A673 (cell line): Measurements from ENCODE around the gene TBX21. TPM values are rescaled to one million over a fixed set of nuclear protein-coding genes. Genes with fewer than 3 reads are reported as not detected.

Experiments
- BruUV-seq: library from RNA; stranded (reverse); fragments of 400-500 nt; replicated peaks from 2 replicates; lab custom pipeline; 2021; lab: Mats Ljungman, UMichigan
- CTCF ChIA-PET: fragments of 300-600 bp; sonication (Branson Sonifier 250); formaldehyde crosslinking; loops from one replicate; lab custom pipeline; 2022; ENCODE audit warnings: antibody characterized with exemption; lab: Charles Lee
- POLR2A ChIA-PET: fragments of 300-600 bp; sonication (Branson Sonifier 250); formaldehyde crosslinking; loops from one replicate; lab custom pipeline; 2022; ENCODE audit warnings: antibody characterized with exemption; ENCODE audit not compliant: low non-redundant PET; lab: Charles Lee
- DNase-seq: peaks from one replicate; pipeline ENCODE4 v3.0.0-alpha.2; 2015; ENCODE audit warnings: low spot score
- H3K27ac ChIP-seq: fragments of 200-600 bp; sonication (generic); 2 replicates; pipeline ENCODE4 v1.5.1; 2016; ENCODE audit warnings: mixed run types, low read depth, mild to moderate bottlenecking, mixed read lengths, antibody characterized with exemption, low read length; ENCODE audit not compliant: poor library complexity, severe bottlenecking
- H3K27me3 ChIP-seq: fragments of 200-600 bp; sonication (generic); replicated peaks from 2 replicates; pipeline ENCODE4 v1.6.1; 2017; ENCODE audit warnings: mixed run types, low read depth, mild to moderate bottlenecking, mixed read lengths, antibody characterized with exemption, low read length; ENCODE audit not compliant: insufficient read depth, poor library complexity
- H3K36me3 ChIP-seq: fragments of 200-600 bp; sonication (generic); 2 replicates; pipeline ENCODE4 v1.6.1; 2016; ENCODE audit warnings: mixed run types, mild to moderate bottlenecking, mixed read lengths, antibody characterized with exemption, low read length; ENCODE audit not compliant: insufficient read depth, poor library complexity, severe bottlenecking
- H3K4me1 ChIP-seq: fragments of 200-600 bp; sonication (generic); 2 replicates; pipeline ENCODE4 v1.6.1; 2017; ENCODE audit warnings: mixed run types, mild to moderate bottlenecking, mixed read lengths, antibody characterized with exemption, low read length; ENCODE audit not compliant: insufficient read depth, poor library complexity, severe bottlenecking
- H3K4me3 ChIP-seq: fragments of 200-600 bp; sonication (generic); 2 replicates; pipeline ENCODE4 v1.5.1; 2016; ENCODE audit warnings: low read depth, mixed run types, mild to moderate bottlenecking, mixed read lengths, low read length; ENCODE audit not compliant: poor library complexity, severe bottlenecking
- H3K9me3 ChIP-seq: fragments of 200-600 bp; sonication (generic); 2 replicates; pipeline ENCODE4 v1.6.1; 2016; ENCODE audit warnings: mixed run types, low read depth, mild to moderate bottlenecking, mixed read lengths, antibody characterized with exemption, low read length; ENCODE audit not compliant: poor library complexity, severe bottlenecking
- CTCF ChIP-seq: fragments of 300-800, 200-600 bp; sonication (generic); conservative IDR thresholded peaks from 2 replicates; pipeline ENCODE4 v1.5.1; 2017; ENCODE audit warnings: low read depth, mild to moderate bottlenecking, antibody characterized with exemption, low read length, moderate library complexity, mixed read lengths
- EZH2 ChIP-seq: fragments of 200-600 bp; sonication (generic); IDR thresholded peaks from 2 replicates; pipeline ENCODE4 v1.6.1; 2017; ENCODE audit warnings: borderline replicate concordance, low read depth, mild to moderate bottlenecking, mixed read lengths, antibody characterized with exemption, low read length; ENCODE audit not compliant: poor library complexity, severe bottlenecking
- intact Hi-C: fragments of 100-400 bp; cut with micrococcal nuclease; formaldehyde crosslinking; loops from one replicate; pipeline ENCODE4 v1.10.0; 2022; ENCODE audit not compliant: unreplicated experiment
- total RNA-seq: library from RNA; stranded (reverse); gene quantifications from 2 replicates; pipeline ENCODE4 v1.2.3, GENCODE V29; 2021

The TBX21 gene
- total RNA-seq, 1 experiment from 2014 or later: not detected

DNA sequence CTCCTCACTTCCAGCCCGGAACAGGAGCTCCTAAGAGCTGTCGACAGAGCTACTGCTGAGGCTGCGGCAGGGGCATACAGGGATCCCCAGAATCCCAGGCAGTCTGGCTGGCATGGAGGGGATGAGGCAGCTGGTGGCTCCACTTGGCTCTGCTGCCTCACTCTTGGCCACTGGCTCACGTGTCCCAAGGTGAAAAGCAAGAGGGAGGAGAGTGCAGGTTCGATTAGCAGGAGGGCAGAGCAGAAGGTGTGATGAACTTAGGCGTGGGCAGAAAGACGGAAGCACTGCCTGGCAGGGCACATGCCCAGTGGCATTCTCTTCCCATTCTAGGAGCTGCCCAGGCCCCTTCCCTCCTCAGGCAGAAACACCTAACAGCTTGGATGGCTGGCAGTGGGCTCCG, 11.3 kb upstream of the TBX21 start:
- H3K4me1 ChIP-seq: no peaks in the 10 kb centered on the region
- H3K27me3 ChIP-seq: no peaks in the 10 kb centered on the region
- H3K27ac ChIP-seq: no peak overlapping the region
- intact Hi-C loops: no loop called here
- H3K36me3 ChIP-seq: no peaks in the 10 kb centered on the region
- POLR2A ChIA-PET: no interaction called here
- CTCF ChIA-PET: no interaction called here
- no peaks in the 10 kb centered on the region for H3K9me3 ChIP-seq
- BruUV-seq: no TSS peak
- DNase-seq: no peak
- TF ChIP-seq EZH2 (no peak), CTCF (no peak)
- H3K4me3 ChIP-seq: no peak overlapping the region

DNA sequence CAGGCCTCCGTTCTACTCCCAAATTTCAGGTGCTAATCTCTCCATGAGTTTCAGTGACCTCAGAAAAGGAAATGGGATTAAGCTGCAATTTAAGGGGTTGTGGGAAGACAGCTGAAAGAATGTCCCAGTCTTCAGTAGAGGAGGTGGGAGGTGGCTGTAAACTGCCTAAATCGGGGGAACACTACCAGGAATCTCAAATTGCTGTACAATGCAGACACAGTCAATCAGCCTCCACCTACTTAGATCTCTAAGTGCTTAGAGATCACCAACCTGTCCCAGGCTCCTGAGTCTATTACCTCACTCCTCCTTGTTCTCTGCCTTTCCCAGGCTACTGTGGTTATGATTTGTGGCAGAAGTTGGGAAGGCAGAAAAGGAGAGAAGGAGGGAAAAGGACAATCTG, 8.3 kb upstream of the TBX21 start:
- TF ChIP-seq CTCF: no peak
- no peak for TF ChIP-seq EZH2
- no peaks in the 10 kb centered on the region for H3K9me3 ChIP-seq
- H3K36me3 ChIP-seq: no peaks in the 10 kb centered on the region
- H3K4me1 ChIP-seq: no peaks in the 10 kb centered on the region
- BruUV-seq: no TSS peak
- POLR2A ChIA-PET: no interaction called here
- H3K27me3 ChIP-seq: no peaks in the 10 kb centered on the region
- DNase-seq: no peak
- CTCF ChIA-PET: no interaction called here
- H3K27ac ChIP-seq: no peak overlapping the region
- intact Hi-C loops: no loop called here
- H3K4me3 ChIP-seq: no peak overlapping the region

- Histone ChIP-seq H3K4me1 (no peaks in the 10 kb centered on the region), H3K36me3 (no peaks in the 10 kb centered on the region), H3K4me3 (no peak overlapping the region), H3K27me3 (no peaks in the 10 kb centered on the region), H3K27ac (no peak overlapping the region), H3K9me3 (no peaks in the 10 kb centered on the region)
- TF ChIP-seq CTCF (no peak), EZH2 (no peak)
- POLR2A ChIA-PET: no interaction called here
- BruUV-seq: no TSS peak
- intact Hi-C loops: no loop called here
- DNase-seq: no peak
- CTCF ChIA-PET: no interaction called here
Measured at GRCh38 chr17:47725446-47726111, 7.5 kb upstream of the TBX21 start.
